NCI-H524 treated with DMSO at 0.1 percent for 48 hours (cell line): ENCODE data around the gene SEC14L5.

Experiments
- DNase-seq: peaks from one replicate; lab custom pipeline; 2025; lab: John Stamatoyannopoulos, UW

SEC14L5 gene

DNA sequence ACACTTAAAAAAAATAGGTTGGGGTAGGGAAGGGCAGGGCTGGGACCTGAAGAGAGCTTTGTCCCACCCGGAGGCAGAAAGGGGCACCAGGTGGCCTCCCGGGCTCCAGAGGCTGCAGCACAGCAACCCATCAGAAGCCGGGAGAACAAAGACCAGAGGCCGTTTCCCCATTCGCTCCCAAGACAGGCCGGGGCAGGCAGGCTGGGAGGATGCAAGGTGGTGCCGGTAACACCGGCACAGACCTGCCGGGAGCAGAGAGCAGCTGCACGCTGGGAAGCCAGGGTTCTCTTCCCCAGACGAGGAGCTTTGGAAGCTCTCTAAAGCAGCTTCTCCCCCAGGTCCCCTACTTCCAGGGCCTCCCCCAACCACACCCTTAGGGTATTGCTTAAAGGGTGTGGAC lies 26.7 kb upstream of the SEC14L5 start:
- DNase-seq: no peak

- no peak for DNase-seq
Observed at GRCh38 chr16:4933433-4933832, 24.7 kb upstream of the SEC14L5 start.

GRCh38 chr16:4933871-4934395 lies 24.2 kb upstream of the SEC14L5 start:
- no peak for DNase-seq

DNA sequence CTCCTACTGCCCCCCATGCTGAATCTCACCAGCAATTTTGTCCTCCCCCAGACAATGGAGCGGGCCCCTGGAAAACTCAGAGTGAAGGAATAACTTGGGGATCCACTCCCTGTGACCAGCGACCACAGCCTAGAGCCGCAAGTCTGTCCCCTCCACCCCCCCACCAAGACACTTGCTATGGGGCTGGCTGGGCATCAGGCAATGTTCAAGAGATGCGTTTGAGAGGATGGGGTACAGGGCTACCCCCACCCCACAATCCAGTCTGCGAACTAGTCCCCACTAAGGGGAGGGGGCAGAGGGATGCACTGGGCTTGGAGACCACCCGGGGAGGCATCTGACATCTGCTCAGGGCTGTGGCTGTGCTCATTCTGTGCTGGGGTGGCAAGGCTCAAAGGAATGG lies 23.5 kb upstream of the SEC14L5 start:
- DNase-seq: no peak

- DNase-seq: no peak
Observed at GRCh38 chr16:4935241-4935855, 22.8 kb upstream of the SEC14L5 start.

DNA sequence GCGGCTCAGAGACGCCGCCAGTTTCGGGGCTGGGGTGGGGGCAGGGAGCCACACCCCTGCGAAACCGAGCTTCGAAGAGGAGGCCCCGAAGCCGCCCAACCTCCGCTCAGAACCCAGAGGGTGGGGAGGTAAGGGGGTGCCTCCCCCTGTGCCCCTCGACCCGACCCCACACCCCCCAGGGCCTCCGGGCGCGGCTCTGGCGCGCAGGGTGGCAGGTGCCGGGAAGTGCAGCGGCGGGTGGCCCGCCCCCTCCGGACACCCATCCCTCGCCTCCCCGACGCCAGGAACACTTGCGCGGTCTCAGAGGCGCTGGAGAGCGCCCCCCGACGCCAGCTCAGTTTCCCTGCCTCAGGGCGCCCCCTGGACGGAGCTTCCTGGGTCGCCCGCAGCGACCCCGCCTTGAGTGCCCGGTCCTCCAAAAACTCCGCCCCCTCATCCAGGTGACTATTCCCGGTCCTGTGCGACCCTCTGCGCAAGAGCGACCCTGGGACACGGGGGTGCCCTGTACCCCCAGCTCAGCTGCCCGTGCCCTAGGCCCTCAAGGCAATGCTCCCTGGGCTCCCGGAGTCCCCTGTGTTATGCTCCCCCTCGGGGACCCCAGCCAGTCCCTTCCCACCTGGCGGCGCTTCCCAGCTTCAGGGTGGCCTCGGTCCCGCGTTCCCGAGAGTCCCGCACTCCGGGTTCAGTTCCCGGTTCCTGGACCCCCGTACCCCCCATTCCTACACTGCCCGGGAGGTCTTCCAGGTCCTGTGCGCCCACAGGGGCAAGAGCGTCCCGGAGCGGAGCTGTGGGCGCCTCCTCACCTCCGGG lies 21.7 kb upstream of the SEC14L5 start:
- DNase-seq: no peak

DNA sequence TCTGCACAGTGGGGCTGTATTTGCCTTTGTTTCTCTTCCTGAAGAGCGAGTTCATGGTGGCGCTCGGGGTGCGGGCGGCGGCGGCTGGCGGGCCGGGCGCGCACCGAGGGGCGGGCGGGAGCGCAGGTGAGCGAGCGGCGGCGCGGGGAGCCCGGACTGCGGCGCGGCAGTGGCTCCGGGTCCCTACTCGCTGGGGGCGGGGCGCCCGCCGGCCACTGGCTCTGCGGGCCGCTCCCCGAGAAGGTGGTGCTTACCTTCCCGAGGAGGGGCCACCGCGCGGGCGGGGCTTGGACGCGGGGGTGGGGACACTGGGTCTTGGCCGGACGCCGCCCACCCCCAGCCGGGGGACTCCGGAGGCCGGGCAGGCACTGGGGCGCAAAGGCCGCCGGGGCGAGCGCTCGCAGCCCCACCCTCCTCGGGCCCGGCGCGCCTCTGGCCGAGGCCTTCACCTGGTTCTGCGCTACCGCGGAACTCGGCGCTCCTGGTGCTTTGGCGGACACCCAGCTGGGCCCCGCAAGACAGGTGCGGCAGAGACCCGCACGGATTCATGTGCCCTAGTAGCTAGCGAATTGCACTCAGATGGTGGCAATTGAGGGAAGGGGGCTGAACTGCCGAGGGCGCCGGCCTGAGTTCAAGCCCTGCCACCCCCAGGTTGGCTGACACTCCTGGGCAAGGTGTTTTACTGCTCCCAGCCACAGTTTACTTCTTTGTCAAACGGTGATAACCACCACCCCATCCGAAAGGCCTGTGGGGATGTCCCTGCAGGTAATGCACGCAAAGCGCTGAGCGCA lies 20.9 kb upstream of the SEC14L5 start, which contains the start of gene PPL:
PPL (minus strand) TSS at position 158 of the 791 bp plus-strand sequence; CDS start at position 55, 103 bp downstream.
- no peak for DNase-seq

DNA sequence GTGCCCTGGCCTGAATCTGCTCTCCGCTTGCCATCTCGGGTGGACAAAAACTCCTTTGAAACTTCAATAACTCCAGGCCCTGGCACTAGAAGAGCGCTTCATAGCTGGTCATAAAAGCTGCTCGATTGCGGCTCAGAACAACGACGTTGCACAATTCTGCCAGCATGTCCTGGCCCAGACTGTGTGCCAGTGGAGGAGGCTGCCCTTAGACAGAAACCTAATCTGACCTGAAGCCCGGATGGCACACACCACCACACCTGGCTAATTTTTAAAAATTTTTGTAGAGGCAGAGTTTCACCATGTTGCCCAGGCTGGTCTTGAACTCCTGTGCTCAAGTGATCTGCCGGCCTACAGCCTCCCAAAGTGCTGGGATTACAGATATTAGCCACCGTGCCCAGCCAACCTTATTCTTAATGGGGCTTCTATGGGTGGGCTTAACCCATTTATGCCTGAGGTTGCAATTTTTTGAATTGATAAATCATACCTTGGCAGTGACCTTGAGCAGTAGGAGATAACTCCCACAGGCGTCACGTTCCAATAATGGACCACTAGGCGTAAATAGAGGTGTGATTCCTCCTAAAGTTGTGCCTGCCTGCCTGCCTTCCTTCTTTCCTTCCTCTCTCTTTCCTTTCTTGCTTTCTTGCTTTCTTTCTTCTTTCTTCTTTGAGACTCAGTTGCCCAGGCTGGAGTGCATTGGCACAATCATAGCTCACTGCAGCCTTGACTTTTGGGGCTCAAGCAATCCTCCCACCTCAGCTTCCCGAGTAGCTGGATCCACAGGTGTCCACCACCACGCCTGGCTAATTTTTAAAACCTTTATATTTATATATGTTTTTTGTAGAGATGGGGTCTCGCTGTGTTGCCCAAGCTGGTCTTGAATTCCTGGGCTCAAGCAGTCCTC lies 20.1 kb upstream of the SEC14L5 start:
- no peak for DNase-seq

GRCh38 chr16:4938683-4939030 lies 19.5 kb upstream of the SEC14L5 start:
- DNase-seq: no peak

- DNase-seq: no peak
Observed at GRCh38 chr16:4940719-4941118, 17.4 kb upstream of the SEC14L5 start.

DNA sequence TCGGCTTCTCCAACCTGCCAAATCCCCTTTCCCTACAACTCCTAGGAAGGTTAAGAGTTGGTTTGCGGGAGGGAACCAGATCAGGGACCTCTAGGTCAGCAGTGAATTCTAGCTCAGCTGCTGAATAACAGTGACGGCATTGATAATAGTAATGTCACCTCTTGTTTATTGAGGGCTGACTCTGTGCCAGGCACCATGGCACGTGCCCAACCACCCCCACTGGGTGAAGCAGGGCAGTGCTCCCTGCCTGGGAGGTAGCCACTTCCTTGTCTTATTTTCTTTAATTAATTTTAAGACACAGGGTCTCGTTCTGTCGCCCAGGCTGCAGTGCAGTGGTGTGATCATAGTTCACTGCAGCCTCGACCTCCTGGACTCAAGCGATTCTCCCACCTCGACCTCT lies 15.6 kb upstream of the SEC14L5 start:
- DNase-seq: no peak

GRCh38 chr16:4944333-4945281 lies 13.5 kb upstream of the SEC14L5 start:
- no peak for DNase-seq

- no peak for DNase-seq
Observed at GRCh38 chr16:4945560-4946502, 12.3 kb upstream of the SEC14L5 start.

- DNase-seq: no peak
Observed at GRCh38 chr16:4946917-4947316, 11.2 kb upstream of the SEC14L5 start.

DNA sequence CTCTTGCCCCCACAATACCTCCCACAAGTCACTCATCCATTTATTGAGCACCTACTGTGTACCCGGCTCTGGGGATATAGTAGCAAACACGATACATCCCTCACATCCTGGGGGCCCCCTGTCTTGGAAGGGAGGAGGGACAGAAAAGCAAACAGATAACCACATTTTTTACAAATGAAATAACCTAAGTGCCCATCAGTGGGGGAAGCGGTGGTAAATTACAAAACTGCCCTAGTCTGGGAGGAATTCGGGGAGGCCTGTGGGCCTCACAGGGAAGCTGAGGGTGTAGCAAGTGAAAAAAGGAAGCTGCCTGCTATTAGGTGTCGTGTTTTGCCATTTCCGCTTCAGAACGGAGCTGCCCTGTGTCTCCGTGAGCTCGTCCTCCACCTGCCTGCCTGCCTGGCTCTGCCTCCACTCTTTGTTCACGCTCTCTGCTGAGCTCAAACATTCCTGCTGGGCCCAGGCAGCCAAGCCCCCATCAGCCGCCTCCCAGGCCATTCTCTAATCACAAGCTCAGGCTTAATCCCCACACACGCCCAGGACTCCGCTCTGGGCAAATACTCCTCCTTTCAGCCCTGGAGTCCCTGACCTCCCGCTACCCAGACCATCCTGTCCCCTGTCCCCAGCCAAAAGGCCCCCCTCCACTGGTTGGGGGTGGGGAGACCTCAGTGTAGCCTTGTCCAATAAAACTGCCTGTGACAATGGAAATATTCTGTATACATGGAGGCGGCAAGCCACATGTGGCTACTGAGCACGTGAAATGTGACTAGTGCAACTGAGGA lies 10.2 kb upstream of the SEC14L5 start:
- no peak for DNase-seq

DNA sequence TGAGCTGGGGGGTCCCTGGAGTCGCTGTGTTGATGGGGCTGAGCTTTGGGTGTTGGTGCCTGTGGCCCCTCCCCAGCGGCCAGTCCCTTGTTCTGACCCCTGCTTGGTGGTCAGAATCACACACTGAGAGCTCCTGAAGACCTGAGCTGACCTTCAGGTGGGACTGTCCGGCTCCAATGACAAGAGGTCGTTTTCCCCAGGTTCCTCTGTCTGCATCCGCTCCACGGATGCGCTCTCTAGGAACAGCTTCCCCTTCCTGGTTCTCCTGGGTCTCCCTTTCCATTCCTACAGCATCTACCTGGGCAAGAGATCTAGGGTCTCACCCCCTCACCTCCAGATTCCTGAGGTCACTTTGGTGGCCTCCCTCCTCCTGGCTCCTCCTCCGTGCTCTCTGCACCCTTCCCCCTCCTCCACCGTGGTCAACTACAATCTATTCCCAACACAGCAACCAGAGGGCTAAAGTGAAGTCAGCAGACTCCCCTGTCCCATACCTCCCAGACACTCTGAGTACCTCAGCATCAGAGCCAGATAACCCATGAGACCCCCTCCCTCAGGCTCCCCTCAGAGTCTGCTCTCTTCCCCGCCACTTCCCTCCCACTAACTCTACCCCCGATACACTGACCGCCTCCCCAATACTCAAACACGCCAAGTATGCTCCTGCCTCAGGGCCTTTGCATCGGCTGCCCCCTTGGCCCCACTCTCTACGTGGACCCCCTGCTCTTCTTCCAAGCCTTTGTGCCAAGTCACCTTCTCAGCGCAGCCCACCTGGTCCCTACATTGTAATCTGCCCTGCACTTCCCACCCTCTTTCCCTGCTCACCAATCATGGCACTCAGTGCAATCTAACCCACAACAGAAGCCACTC lies 9.0 kb upstream of the SEC14L5 start:
- DNase-seq: no peak

GRCh38 chr16:4949986-4950385 lies 8.1 kb upstream of the SEC14L5 start:
- no peak for DNase-seq
